ENCODE results near the gene WDR53. TPM values are rescaled to one million over a fixed set of nuclear protein-coding genes. Genes with fewer than 3 reads are reported as not detected.
"Not testable (repeated sequence)": the region's sequence is repeated elsewhere in the genome, so short reads cannot be mapped to it uniquely, and the experiment has no call there.

Gene WDR53
- total RNA-seq, 2 donors from 2014 or later, result 15.1 to 23.0 TPM

- not testable (repeated sequence) for H3K4me3 ChIP-seq (ENCODE audit: low read length); DNase-seq; H3K36me3 ChIP-seq (ENCODE audit: control insufficient read depth, insufficient read depth, low read length); H3K27ac Mint-ChIP-seq; H3K27me3 Mint-ChIP-seq (ENCODE audit: insufficient read depth); H3K4me3 Mint-ChIP-seq; H3K4me1 Mint-ChIP-seq; H3K4me1 ChIP-seq (ENCODE audit: control insufficient read depth, insufficient read depth, low read length); H3K27ac ChIP-seq (ENCODE audit: low read depth, low read length); H3K27me3 ChIP-seq (ENCODE audit: control insufficient read depth, insufficient read depth, low read length, poor library complexity, severe bottlenecking); H3K36me3 Mint-ChIP-seq (ENCODE audit: low read depth); H3K9ac ChIP-seq (ENCODE audit: extremely low read depth, low read length, poor library complexity, severe bottlenecking)
- peaks cover 22% of the 10 kb centered on the region for H3K9me3 ChIP-seq (ENCODE audit: control insufficient read depth, low read length)
- WGBS, 2 experiments (ENCODE audit: insufficient coverage in 1 of 2, insufficient read length in 1 of 2), result 88 to 100% methylated on average over 1 of the region's 1 CpG
- peaks cover 12% of the 10 kb centered on the region for H3K9me3 Mint-ChIP-seq
These were observed 57.2 kb downstream of the WDR53 start for GRCh38 chr3:196511108-196511507.

- 87 to 92% methylated on average over 7 to 8 of the region's 8 CpGs for WGBS, 2 experiments (ENCODE audit: insufficient coverage in 1 of 2, insufficient read length in 1 of 2)
- Histone ChIP-seq H3K36me3 (ENCODE audit: control insufficient read depth, insufficient read depth, low read length) (no peaks in the 10 kb centered on the region), H3K27ac (ENCODE audit: low read depth, low read length) (no peak overlapping the region), H3K27me3 (ENCODE audit: control insufficient read depth, insufficient read depth, low read length, poor library complexity, severe bottlenecking) (no peaks in the 10 kb centered on the region), H3K9me3 (ENCODE audit: control insufficient read depth, low read length) (peaks cover 15% of the 10 kb centered on the region), H3K9ac (ENCODE audit: extremely low read depth, low read length, poor library complexity, severe bottlenecking) (no peak overlapping the region), H3K4me1 (ENCODE audit: control insufficient read depth, insufficient read depth, low read length) (no peaks in the 10 kb centered on the region), H3K4me3 (ENCODE audit: low read length) (peak overlapping the region; percentile 33)
- TF ChIP-seq CTCF (conservative IDR thresholded peaks at IDR 0.05), result no peak
- H3K9me3 Mint-ChIP-seq, result peaks cover 14% of the 10 kb centered on the region
- H3K36me3 Mint-ChIP-seq (ENCODE audit: low read depth), result no peaks in the 10 kb centered on the region
- no peaks in the 10 kb centered on the region for H3K4me1 Mint-ChIP-seq
- no peaks in the 10 kb centered on the region for H3K27me3 Mint-ChIP-seq (ENCODE audit: insufficient read depth)
- no peak for DNase-seq
- H3K4me3 Mint-ChIP-seq, result no peak overlapping the region
- H3K27ac Mint-ChIP-seq, result no peak overlapping the region
These were observed 61.7 kb downstream of the WDR53 start for GRCh38 chr3:196506687-196507086.

GRCh38 chr3:196504556-196504955 lies 63.8 kb downstream of the WDR53 start:
- 86 to 96% methylated on average over 4 to 6 of the region's 6 CpGs for WGBS, 2 experiments (ENCODE audit: insufficient coverage in 1 of 2, insufficient read length in 1 of 2)
- peak overlapping the region; percentile 7 for H3K27ac Mint-ChIP-seq
- peak overlapping the region; percentile 92 for H3K4me3 Mint-ChIP-seq
- Histone ChIP-seq H3K9me3 (ENCODE audit: control insufficient read depth, low read length) (peaks cover 15% of the 10 kb centered on the region), H3K4me1 (ENCODE audit: control insufficient read depth, insufficient read depth, low read length) (no peaks in the 10 kb centered on the region), H3K9ac (ENCODE audit: extremely low read depth, low read length, poor library complexity, severe bottlenecking) (no peak overlapping the region), H3K4me3 (ENCODE audit: low read length) (no peak overlapping the region), H3K27me3 (ENCODE audit: control insufficient read depth, insufficient read depth, low read length, poor library complexity, severe bottlenecking) (no peaks in the 10 kb centered on the region), H3K36me3 (ENCODE audit: control insufficient read depth, insufficient read depth, low read length) (no peaks in the 10 kb centered on the region), H3K27ac (ENCODE audit: low read depth, low read length) (no peak overlapping the region)
- no peak for TF ChIP-seq CTCF (conservative IDR thresholded peaks at IDR 0.05)
- H3K9me3 Mint-ChIP-seq, result peaks cover 14% of the 10 kb centered on the region
- H3K27me3 Mint-ChIP-seq (ENCODE audit: insufficient read depth), result no peaks in the 10 kb centered on the region
- peaks cover 13% of the 10 kb centered on the region for H3K4me1 Mint-ChIP-seq
- peaks cover 3% of the 10 kb centered on the region for H3K36me3 Mint-ChIP-seq (ENCODE audit: low read depth)
- no peak for DNase-seq

Other genes with a start within 250 kb of the WDR53 start
- gene TM4SF19, start 230.2 kb downstream of the WDR53 start, total RNA-seq, result not detected
- gene UBXN7, start 136.1 kb downstream of the WDR53 start, total RNA-seq, result 100 to 1,000 TPM; 109 to 120 TPM
- 10 to 100 TPM; 37.3 to 48.4 TPM for gene RNF168, start 64.8 kb downstream of the WDR53 start, total RNA-seq
- gene SMCO1, start 53.2 kb downstream of the WDR53 start, total RNA-seq, result not detected
- 10 to 100 TPM; 15.9 to 16.4 TPM for gene FBXO45, start 106 bp upstream of the WDR53 start, total RNA-seq
- 1 to 10 TPM; 2.1 to 3.2 TPM for gene NRROS, start 71.1 kb upstream of the WDR53 start, total RNA-seq
- 1 to 10 TPM; 3.1 to 4.5 TPM for gene CEP19, start 143.7 kb upstream of the WDR53 start, total RNA-seq
- 10 to 100 TPM; 21.8 to 33.3 TPM for gene PIGX, start 143.8 kb upstream of the WDR53 start, total RNA-seq
- gene PAK2, start 171.3 kb upstream of the WDR53 start, total RNA-seq, result 10 to 100 TPM; 58.7 to 76.6 TPM

Data from endodermal cell (in vitro differentiated cells).